ENCODE measurements around the gene PTEN.

DNA sequence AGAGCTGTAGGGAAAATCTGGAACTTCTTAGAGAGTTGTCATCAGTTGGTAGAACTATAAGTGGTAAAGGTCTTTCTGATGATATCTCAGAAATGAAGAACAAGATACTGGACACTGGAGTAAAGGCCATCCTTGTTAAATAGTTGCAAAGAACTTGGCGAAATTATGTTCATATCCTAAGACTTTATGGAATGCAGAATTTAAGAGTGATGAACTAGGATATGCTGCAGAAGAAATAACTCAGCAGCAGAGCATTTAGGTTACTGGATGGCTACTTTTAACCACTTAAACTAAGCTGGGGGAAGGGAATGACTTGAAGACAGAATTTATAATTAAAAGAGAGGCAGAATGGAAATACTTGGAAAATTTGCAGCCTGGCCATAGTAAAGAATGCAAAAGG is 23.7 kb downstream of the PTEN start:
- no peak for TF ChIP-seq YY1 (IDR thresholded peaks at IDR 0.05; ENCODE audit: extremely low read depth, insufficient replicate concordance, low read depth, low read length)
- TF ChIP-seq, protein P1, sequence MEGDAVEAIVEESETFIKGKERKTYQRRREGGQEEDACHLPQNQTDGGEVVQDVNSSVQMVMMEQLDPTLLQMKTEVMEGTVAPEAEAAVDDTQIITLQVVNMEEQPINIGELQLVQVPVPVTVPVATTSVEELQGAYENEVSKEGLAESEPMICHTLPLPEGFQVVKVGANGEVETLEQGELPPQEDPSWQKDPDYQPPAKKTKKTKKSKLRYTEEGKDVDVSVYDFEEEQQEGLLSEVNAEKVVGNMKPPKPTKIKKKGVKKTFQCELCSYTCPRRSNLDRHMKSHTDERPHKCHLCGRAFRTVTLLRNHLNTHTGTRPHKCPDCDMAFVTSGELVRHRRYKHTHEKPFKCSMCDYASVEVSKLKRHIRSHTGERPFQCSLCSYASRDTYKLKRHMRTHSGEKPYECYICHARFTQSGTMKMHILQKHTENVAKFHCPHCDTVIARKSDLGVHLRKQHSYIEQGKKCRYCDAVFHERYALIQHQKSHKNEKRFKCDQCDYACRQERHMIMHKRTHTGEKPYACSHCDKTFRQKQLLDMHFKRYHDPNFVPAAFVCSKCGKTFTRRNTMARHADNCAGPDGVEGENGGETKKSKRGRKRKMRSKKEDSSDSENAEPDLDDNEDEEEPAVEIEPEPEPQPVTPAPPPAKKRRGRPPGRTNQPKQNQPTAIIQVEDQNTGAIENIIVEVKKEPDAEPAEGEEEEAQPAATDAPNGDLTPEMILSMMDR (IDR thresholded peaks at IDR 0.05 in 2 of 3, conservative IDR thresholded peaks at IDR 0.05 in 1 of 3; ENCODE audit: borderline replicate concordance in 1 of 3, insufficient read depth in 1 of 3, low read depth in 2 of 3, low read length in 2 of 3) = no peak
- TF ChIP-seq RAD21 (IDR thresholded peaks at IDR 0.05; ENCODE audit: low read depth) = no peak
- TF ChIP-seq EZH2 (IDR thresholded peaks at IDR 0.05) = no peak
- TF ChIP-seq JUND (IDR thresholded peaks at IDR 0.05) = no peak
- no peak for TF ChIP-seq POLR2AphosphoS5 (IDR thresholded peaks at IDR 0.05; ENCODE audit: low read depth, low read length)
- TF ChIP-seq POLR2A (IDR thresholded peaks at IDR 0.05; ENCODE audit: borderline replicate concordance, extremely low read depth, insufficient read depth, insufficient read length) = no peak
- no peak for TF ChIP-seq ZNF274 (IDR thresholded peaks at IDR 0.05; ENCODE audit: low read depth, low read length)
- TF ChIP-seq, protein P2, sequence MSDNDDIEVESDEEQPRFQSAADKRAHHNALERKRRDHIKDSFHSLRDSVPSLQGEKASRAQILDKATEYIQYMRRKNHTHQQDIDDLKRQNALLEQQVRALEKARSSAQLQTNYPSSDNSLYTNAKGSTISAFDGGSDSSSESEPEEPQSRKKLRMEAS (IDR thresholded peaks at IDR 0.05) = no peak
- no peak for TF ChIP-seq EZH2phosphoT487 (IDR thresholded peaks at IDR 0.05; ENCODE audit: borderline replicate concordance)
- no peak for TF ChIP-seq SIN3A (IDR thresholded peaks at IDR 0.05; ENCODE audit: low read depth)
- TF ChIP-seq EGR1 (IDR thresholded peaks at IDR 0.05; ENCODE audit: low read depth) = no peak
- TF ChIP-seq ELF1 (IDR thresholded peaks at IDR 0.05; ENCODE audit: borderline replicate concordance, low read depth) = no peak
- TF ChIP-seq, protein P3, sequence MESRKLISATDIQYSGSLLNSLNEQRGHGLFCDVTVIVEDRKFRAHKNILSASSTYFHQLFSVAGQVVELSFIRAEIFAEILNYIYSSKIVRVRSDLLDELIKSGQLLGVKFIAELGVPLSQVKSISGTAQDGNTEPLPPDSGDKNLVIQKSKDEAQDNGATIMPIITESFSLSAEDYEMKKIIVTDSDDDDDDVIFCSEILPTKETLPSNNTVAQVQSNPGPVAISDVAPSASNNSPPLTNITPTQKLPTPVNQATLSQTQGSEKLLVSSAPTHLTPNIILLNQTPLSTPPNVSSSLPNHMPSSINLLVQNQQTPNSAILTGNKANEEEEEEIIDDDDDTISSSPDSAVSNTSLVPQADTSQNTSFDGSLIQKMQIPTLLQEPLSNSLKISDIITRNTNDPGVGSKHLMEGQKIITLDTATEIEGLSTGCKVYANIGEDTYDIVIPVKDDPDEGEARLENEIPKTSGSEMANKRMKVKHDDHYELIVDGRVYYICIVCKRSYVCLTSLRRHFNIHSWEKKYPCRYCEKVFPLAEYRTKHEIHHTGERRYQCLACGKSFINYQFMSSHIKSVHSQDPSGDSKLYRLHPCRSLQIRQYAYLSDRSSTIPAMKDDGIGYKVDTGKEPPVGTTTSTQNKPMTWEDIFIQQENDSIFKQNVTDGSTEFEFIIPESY (IDR thresholded peaks at IDR 0.05; ENCODE audit: extremely low read depth, insufficient replicate concordance, low read length) = no peak
